GM19438 (cell line): ENCODE data around the gene CSMD2.

Source experiments
- ATAC-seq: cut with Tn5 transposase; IDR thresholded peaks from one replicate; pipeline ENCODE4 v1.9.1; 2021; ENCODE audit warnings: low read depth; ENCODE audit not compliant: unreplicated experiment

The CSMD2 gene

GRCh38 chr1:33828059-33828458 lies 337.0 kb downstream of the CSMD2 start:
- no peak for ATAC-seq

GRCh38 chr1:33826711-33827110 lies 338.3 kb downstream of the CSMD2 start:
- no peak for ATAC-seq

GRCh38 chr1:33826311-33826710 lies 338.7 kb downstream of the CSMD2 start:
- no peak for ATAC-seq

GRCh38 chr1:33825506-33825905 lies 339.5 kb downstream of the CSMD2 start:
- ATAC-seq = no peak

GRCh38 chr1:33824971-33825370 lies 340.1 kb downstream of the CSMD2 start:
- no peak for ATAC-seq

GRCh38 chr1:33824321-33824720 lies 340.7 kb downstream of the CSMD2 start:
- no peak for ATAC-seq

- no peak for ATAC-seq
Observed at GRCh38 chr1:33823830-33824229, 341.2 kb downstream of the CSMD2 start.

- ATAC-seq = no peak
Observed at GRCh38 chr1:33823401-33823800, 341.6 kb downstream of the CSMD2 start.

GRCh38 chr1:33822396-33822795 lies 342.6 kb downstream of the CSMD2 start:
- no peak for ATAC-seq

GRCh38 chr1:33821291-33821690 lies 343.7 kb downstream of the CSMD2 start:
- ATAC-seq = no peak

- ATAC-seq = no peak
Observed at GRCh38 chr1:33820804-33821203, 344.2 kb downstream of the CSMD2 start.

GRCh38 chr1:33819913-33820311 lies 345.1 kb downstream of the CSMD2 start:
- ATAC-seq = no peak

- no peak for ATAC-seq
Observed at GRCh38 chr1:33819290-33819912, 345.6 kb downstream of the CSMD2 start.

GRCh38 chr1:33818071-33818470 lies 347.0 kb downstream of the CSMD2 start:
- no peak for ATAC-seq

- ATAC-seq = no peak
Observed at GRCh38 chr1:33815061-33815460, 350.0 kb downstream of the CSMD2 start.

- no peak for ATAC-seq
Observed at GRCh38 chr1:33814166-33814565, 350.9 kb downstream of the CSMD2 start.

- no peak for ATAC-seq
Observed at GRCh38 chr1:33810571-33810970, 354.5 kb downstream of the CSMD2 start.

- ATAC-seq = no peak
Observed at GRCh38 chr1:33805988-33806387, 359.0 kb downstream of the CSMD2 start.

- no peak for ATAC-seq
Observed at GRCh38 chr1:33802268-33802667, 362.8 kb downstream of the CSMD2 start.

- no peak for ATAC-seq
Observed at GRCh38 chr1:33797849-33798248, 367.2 kb downstream of the CSMD2 start.

- ATAC-seq = no peak
Observed at GRCh38 chr1:33792651-33793050, 372.4 kb downstream of the CSMD2 start.

- ATAC-seq = no peak
Observed at GRCh38 chr1:33792216-33792615, 372.8 kb downstream of the CSMD2 start.

GRCh38 chr1:33791251-33791650 lies 373.8 kb downstream of the CSMD2 start:
- ATAC-seq = no peak
